ENCODE data around the gene EN2. TPM values are rescaled to one million over a fixed set of nuclear protein-coding genes. Genes with fewer than 3 reads are reported as not detected.
A peak's percentile ranks its signal among the peaks of the same experiment; 100 is the strongest.

EN2 gene
- total and polyA plus RNA-seq, 2 of the 4 experiments (the other 2 are of a cell fraction) = not detected

GRCh38 chr7:155506854-155507337 is 49.0 kb downstream of the EN2 start:
- Histone ChIP-seq H4K20me1 (ENCODE audit: insufficient read depth, low read length) (no peaks in the 10 kb centered on the region), H3K56ac (ENCODE audit: extremely low read depth, insufficient read depth, low read length) (no peak overlapping the region), H3K27me3 (ENCODE audit: control insufficient read depth, insufficient read depth, low read length) (peaks cover 42% of the 10 kb centered on the region), H2BK5ac (ENCODE audit: low read depth, low read length, poor library complexity, severe bottlenecking) (no peak overlapping the region), H2AFZ (replicated peaks; ENCODE audit: low read length, poor library complexity) (peak overlapping the region; percentile 25), H3K36me3 (ENCODE audit: control insufficient read depth, insufficient read depth, low read length) (no peaks in the 10 kb centered on the region), H3K18ac (ENCODE audit: low read depth, low read length) (no peak overlapping the region), H2AK5ac (ENCODE audit: low read depth, low read length) (no peak overlapping the region), H3K4ac (ENCODE audit: low read depth, low read length) (no peak overlapping the region), H3K4me2 (ENCODE audit: low read depth, low read length) (peak overlapping the region; percentile 17; the same call in 1 of the 2 replicates), H3K9ac (ENCODE audit: low read depth, low read length) (no peak overlapping the region), H3K4me1 (ENCODE audit: control insufficient read depth, insufficient read depth, low read length) (no peaks in the 10 kb centered on the region), H4K5ac (ENCODE audit: low read depth, low read length) (no peak overlapping the region), H4K91ac (ENCODE audit: insufficient read depth, low read depth, low read length) (no peak overlapping the region), H3K4me3 (ENCODE audit: insufficient read depth, low read depth, low read length) (no peak overlapping the region), H3K79me1 (ENCODE audit: low read depth in 1 of 2, low read length in 2 of 2) (no peaks in the 10 kb centered on the region), H3K23ac (ENCODE audit: low read depth, low read length) (no peak overlapping the region), H2BK20ac (ENCODE audit: low read depth, low read length) (no peak overlapping the region), H4K8ac (ENCODE audit: low read depth in 2 of 2, low read length in 2 of 2) (no peak overlapping the region), H2AK9ac (replicated peaks; ENCODE audit: low read depth, low read length, poor library complexity) (no peak overlapping the region), H3K14ac (replicated peaks; ENCODE audit: low read depth, low read length) (no peak overlapping the region), H2BK15ac (ENCODE audit: low read depth, low read length) (no peak overlapping the region), H3K9me3 (ENCODE audit: control insufficient read depth, insufficient read depth, low read length) (no peaks in the 10 kb centered on the region; the same call in 1 of the 2 replicates), H3K27ac (ENCODE audit: insufficient read depth, low read length) (no peak overlapping the region), H3K9me1 (ENCODE audit: insufficient read depth, low read length) (no peaks in the 10 kb centered on the region), H2BK120ac (ENCODE audit: low read depth, low read length) (no peak overlapping the region)
- in situ Hi-C loops (cut with MboI; ENCODE audit: low sequenced_read_pairs) (no loop called here), intact Hi-C loops (cut with micrococcal nuclease) (no loop called here), dilution Hi-C loops (cut with HindIII; ENCODE audit: low sequenced_read_pairs, unreplicated experiment) (no loop called here)
- ChIA-PET CTCF (no interaction called here), POLR2A (ENCODE audit: unreplicated experiment) (no interaction called here)
- BruUV-seq (replicated peaks) = no TSS peak
- no peak for TF ChIP-seq CEBPB (IDR thresholded peaks at IDR 0.05; ENCODE audit: low read depth, low read length)
- no peak for TF ChIP-seq NFE2L2 (IDR thresholded peaks at IDR 0.05; ENCODE audit: low read depth, low read length)
- no peak for TF ChIP-seq USF2 (IDR thresholded peaks at IDR 0.05; ENCODE audit: low read depth, low read length)
- TF ChIP-seq BHLHE40 (IDR thresholded peaks at IDR 0.05; ENCODE audit: low read depth, low read length) = no peak
- no peak for TF ChIP-seq POLR2A (IDR thresholded peaks at IDR 0.05; ENCODE audit: low read depth, low read length)
- no peak for TF ChIP-seq RFX5 (IDR thresholded peaks at IDR 0.05; ENCODE audit: low read depth, low read length)
- no peak for TF ChIP-seq FOS (IDR thresholded peaks at IDR 0.05; ENCODE audit: low read depth, low read length)
- TF ChIP-seq CHD1 (IDR thresholded peaks at IDR 0.05; ENCODE audit: low read depth, low read length) = no peak
- TF ChIP-seq ELK1 (IDR thresholded peaks at IDR 0.05; ENCODE audit: borderline replicate concordance, low read depth, low read length) = no peak
- no peak for TF ChIP-seq MAZ (IDR thresholded peaks at IDR 0.05; ENCODE audit: borderline replicate concordance, low read depth, low read length)
- no peak for TF ChIP-seq MXI1 (IDR thresholded peaks at IDR 0.05; ENCODE audit: borderline replicate concordance, low read depth, low read length)
- TF ChIP-seq SMC3 (IDR thresholded peaks at IDR 0.05; ENCODE audit: low read depth, low read length) = no peak
- no peak for TF ChIP-seq MAFK (IDR thresholded peaks at IDR 0.05; ENCODE audit: low read depth, low read length)
- peak; percentile 16 for DNase-seq
- peak; percentile 37; the same call in 1 of the 2 replicates for ATAC-seq (ENCODE audit: low read depth)
- no CpG with 5 or more reads among the region's 14 CpGs for WGBS, 2 experiments (ENCODE audit: extremely low coverage in 2 of 2, insufficient read length in 1 of 2)
